GM19395 (cell line): ENCODE measurements around the gene BBS5.
"Not testable (repeated sequence)": the region's sequence is repeated elsewhere in the genome, so short reads cannot be mapped to it uniquely, and the experiment has no call there.

Experiments
- ATAC-seq: cut with Tn5 transposase; IDR thresholded peaks from one replicate; pipeline ENCODE4 v1.9.1; 2021; ENCODE audit warnings: mild to moderate bottlenecking, moderate library complexity; ENCODE audit not compliant: unreplicated experiment

BBS5 gene

DNA sequence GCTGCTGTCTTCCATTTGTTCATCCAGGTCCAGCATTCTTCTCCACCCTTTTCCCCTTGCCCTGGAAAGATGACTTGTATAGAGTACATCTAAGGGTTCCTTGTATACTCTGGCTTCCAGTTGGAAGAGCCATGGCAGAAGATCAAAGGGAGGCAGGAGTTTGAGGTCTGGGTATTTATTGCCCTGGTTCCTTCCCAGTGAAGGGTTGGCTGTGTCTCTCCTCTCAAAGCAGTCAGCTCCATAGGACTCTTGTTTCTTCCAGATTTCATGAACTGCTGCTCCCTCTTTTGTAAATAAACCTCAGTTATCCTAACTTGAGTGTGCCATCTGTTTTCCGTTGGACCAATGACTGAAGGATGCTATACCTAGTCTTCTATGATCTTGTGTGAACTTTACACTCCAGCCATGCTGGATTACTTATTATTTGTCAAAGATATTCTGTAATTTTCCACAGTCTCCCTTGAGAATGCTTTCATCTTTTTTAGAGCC, 6.4 kb downstream of the BBS5 start:
- ATAC-seq: no peak

DNA sequence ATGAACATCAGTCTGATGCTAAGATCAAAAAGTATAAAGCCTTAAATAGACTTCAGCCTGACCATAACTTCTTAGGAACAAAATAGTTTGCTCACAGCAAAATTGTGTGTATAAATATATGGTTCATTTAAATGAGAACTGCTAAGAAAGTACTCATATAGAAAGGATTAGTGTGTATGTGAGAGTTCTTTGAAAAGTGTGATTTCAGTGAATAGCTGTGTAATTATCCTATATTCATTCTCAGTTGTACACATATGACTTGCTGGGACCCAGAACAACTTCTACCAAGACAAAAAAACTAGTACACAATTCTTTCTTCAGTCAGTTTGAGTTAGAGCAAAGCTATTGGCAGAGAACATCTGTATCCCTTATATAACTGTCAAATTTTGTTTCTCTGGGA, 7.2 kb downstream of the BBS5 start:
- ATAC-seq: no peak

DNA sequence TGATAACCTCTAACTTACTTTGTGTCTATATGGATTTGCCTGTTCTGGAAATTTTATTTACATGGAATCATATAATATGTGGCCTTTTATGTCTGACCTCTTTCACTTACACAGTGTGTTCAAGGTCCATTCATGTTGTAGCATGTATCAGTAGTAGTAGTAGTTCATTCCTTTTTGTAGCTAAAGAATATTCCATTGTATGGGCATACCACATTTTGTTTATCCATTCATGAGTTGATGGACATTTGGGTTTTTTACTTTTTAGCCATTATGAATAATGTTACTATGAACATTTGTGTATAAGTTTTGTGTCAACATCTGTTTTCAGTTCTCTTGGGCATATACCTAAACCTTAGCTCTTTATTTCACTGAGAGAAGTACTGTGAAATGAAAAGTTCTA, 11.5 kb downstream of the BBS5 start:
- no peak for ATAC-seq

DNA sequence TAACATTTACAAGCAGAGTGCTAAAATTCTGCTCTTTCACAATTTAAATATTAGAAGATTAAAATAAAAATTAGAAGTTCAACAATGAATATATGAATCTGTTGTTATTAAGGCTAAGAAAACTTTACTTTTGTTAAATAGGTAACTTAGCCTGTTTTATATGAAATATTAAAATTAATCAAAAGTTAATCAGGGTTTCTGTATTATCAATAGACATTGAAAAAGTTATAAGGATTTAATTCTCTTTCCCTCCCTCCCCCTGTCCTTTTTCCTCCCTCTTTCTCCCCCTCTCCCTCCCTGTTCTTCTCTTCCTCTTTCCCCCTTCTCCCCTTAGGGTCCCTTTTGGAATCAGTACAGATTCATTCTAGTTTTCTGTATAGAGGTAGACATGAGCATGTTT, 12.1 kb downstream of the BBS5 start:
- ATAC-seq: no peak

DNA sequence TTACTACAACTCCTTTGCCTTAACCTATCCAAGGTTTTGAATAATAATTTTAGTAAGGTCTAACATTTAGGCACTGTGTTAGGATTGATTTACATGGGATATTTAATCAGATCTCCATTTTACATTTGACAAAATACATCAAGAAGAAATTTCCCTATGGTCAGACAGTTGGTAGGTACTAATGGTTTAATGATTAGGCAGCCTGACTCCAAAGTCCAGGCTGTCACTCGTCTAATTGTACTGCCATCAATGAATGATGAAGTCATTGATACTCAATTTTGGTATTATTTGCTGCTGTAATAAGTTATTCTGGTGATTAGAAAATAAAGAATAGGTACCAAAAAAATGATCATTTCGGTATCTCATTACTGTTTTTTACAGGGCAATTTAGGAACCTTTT, 14.1 kb downstream of the BBS5 start:
- no peak for ATAC-seq

DNA sequence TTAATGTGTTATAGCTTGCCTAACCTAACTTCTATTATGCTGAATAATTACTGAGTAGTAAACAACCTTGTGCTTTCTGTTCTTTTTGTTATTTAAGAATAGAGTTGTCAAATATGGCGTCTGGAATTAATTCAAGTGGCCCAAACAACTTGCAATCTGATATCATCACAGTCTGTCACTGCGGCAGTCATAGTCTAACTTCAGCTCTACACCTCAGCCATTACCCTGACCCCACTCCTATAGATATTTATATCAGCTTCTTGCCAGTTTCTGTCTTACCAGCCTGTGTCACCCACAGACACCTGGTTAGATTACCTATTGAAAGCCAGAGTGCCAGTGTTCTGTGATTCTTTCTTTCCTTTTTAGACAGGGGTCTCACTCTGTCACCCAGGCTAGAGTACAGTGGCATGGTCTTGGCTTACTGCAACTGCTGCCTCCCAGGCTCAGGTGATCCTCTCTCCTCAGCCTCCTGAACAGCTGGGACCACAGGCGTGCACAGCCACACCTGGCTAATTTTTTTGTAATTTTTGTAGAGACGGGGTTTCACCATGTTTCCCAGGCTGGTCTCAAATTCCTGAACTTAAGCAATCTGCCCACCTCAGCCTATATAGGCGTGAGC, 16.1 kb downstream of the BBS5 start:
- no peak for ATAC-seq

DNA sequence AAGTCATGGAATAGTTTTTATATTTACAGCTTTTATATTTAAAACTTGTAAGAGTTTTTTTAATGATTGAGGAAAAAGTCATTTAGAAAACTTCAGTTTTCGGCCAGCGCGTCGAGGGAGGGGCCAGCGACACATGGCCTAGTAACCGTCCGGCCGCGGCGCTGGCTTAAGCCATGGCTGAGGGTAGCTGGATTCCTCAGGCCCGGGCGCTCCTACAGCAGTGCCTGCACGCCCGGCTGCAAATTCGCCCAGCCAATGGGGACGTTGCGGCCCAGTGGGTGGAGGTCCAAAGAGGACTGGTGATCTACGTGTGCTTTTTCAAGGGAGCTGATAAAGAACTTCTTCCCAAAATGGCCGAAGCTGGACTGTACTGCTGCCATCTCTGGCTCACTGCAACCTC, 25.4 kb downstream of the BBS5 start:
- ATAC-seq: no peak

DNA sequence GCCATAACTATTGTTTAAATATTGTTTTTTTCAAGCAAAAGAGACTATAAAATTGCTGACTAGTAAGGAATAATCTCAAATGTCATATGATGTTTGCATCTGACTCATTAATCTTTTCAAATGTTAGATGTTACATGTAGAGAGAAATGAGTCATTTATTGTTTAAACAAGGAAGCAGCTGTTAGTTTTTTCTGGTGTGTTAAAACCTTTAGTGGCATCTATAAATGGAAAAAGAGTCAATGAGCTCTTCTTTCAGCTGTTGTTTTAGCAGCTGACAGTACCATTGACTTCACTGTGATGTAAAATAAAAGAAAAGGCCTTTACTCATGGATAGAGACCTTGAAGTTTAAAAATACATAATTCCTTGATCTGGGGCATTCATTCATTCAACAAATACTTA, 28.4 kb downstream of the BBS5 start:
- no peak for ATAC-seq

DNA sequence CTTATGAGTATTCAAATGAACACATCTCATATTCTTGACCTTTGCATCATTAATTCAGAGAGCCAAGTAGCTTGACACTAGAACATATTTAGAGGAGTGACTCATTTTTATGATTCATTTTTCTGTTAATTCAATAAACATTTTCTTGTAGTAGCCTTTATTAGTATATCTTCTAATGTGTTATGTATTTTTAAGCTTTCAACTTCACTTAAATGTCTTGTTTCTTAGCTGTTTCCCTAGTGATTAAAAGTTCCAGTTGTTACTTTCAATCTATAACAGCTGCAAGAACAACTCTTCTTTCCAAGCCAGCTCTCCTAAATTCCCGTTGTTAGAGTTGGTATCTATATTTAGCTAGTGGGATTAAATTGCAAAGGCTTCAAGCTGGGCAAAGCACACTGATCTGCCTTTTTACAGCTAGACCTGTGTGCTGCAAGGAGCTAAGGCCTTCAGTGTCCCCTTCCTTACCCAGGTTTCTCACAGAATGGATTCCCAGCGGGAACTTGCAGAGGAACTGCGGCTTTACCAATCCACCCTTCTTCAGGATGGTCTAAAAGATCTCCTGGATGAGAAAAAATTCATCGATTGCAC, 30.1 kb downstream of the BBS5 start, which contains the start of gene KLHL41:
Gene KLHL41, plus strand, starts transcription at position 405 of the 588 bp plus-strand sequence. Its CDS starts 77 bp downstream, at position 482.
- ATAC-seq: no peak

DNA sequence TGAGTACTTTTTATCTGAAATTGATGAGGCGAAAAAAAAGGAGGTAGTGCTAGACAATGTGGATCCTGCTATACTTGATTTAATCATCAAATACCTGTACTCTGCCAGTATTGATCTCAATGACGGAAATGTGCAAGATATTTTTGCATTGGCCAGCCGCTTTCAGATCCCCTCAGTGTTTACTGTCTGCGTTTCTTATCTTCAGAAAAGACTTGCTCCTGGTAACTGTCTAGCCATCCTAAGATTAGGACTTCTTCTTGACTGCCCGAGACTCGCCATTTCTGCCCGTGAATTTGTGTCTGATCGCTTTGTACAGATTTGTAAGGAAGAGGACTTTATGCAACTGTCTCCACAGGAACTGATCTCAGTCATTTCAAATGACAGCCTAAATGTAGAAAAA, 30.7 kb downstream of the BBS5 start:
- no peak for ATAC-seq

DNA sequence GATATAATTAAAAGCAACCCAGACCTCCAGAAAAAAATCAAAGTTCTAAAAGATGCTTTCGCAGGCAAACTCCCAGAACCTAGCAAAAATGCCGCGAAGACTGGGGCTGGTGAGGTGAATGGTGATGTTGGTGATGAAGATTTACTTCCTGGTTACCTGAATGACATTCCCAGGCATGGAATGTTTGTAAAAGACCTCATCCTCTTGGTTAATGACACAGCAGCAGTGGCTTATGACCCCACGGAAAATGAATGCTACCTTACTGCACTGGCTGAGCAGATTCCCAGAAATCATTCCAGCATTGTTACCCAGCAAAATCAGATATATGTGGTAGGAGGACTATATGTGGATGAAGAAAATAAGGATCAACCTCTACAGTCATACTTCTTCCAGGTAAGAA, 31.2 kb downstream of the BBS5 start:
- no peak for ATAC-seq

DNA sequence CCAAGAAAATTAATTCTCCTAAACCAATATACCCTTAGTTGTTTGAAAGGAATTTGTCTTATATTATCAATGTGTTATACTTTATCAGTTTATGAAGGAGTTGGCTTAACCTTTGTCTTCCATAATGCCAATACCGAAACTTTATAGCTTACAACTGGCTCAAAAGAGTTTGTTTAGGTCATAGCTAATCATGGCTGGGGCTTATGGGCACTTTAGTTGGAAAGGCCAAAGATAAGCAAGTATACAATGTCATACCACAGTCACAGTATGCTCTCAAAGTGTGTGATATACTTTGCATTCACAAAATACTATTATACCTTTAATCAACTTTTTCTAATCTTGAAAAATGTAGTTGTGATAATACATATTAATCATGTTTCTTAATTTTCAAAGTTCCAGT, 32.5 kb downstream of the BBS5 start:
- no peak for ATAC-seq

DNA sequence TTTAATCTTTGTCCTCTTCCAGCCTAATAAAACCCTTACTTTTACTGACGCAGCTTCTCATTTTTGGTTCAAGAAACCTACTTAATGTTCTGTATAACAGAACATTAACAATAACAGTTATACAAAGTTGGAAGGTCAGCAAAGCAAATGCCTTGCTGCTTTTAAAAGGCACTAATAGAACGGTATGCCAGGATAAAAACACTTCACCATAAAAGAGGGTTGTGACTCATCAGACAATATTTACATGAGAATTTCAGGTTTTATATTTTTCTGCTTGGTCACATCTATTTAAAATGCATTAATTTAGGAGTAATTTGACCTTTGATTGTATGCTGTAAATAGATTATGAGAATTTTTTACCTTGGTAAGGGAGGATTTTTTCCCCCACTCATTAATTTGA, 33.2 kb downstream of the BBS5 start:
- no peak for ATAC-seq

DNA sequence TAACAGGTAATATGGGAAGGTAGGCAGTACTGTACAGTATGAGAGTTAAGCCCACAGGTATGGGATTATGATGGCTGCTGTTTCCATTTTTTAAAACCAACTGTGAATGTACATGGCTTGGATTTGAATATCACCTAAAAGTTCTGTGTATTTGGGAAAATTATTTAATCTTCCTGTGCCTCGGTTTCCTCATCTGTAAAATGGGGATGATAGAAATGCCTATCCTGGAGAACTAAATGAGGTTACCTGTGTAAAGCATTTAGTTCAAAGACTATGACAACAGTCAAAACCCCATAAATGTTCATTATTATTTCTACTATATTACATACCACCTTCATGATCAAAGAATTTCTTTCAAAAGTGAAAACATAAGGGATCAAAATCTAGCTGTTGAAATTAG, 33.8 kb downstream of the BBS5 start:
- no peak for ATAC-seq

DNA sequence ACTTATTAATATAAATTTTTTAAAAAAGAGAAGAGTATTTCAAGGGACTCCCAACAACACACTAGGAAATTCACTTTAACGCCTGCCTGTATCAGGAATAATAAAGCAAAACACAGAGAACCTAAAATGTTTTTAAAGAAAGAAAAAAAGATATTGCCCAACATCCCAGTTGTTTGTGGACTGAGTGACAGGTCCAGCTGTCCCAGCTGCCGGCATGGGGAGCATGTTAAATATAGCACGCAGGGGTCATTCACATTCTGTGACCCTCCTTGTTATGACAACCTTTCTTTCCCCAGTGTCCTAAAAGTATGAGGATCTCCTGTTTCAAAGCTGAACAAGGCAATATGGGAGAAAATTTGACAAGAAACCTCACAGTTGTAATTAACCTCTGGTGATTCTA, 34.6 kb downstream of the BBS5 start:
- no peak for ATAC-seq

DNA sequence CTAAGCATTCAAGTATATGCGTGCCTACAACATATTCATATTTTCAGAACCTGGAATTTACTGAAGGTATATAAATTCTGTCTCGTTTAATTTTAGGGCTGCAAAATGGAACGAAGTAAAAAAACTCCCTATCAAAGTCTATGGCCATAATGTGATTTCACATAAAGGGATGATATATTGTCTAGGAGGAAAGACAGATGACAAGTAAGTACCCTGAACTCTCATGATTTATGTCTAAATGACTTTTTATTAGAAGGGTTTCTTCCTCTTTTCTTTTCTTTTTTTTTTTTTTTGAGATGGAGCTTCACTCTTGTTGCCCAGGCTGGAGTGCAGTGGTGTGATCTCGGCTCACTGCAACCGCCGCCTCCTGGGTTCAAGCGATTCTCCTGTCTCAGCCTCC, 35.5 kb downstream of the BBS5 start:
- ATAC-seq: not testable (repeated sequence)

DNA sequence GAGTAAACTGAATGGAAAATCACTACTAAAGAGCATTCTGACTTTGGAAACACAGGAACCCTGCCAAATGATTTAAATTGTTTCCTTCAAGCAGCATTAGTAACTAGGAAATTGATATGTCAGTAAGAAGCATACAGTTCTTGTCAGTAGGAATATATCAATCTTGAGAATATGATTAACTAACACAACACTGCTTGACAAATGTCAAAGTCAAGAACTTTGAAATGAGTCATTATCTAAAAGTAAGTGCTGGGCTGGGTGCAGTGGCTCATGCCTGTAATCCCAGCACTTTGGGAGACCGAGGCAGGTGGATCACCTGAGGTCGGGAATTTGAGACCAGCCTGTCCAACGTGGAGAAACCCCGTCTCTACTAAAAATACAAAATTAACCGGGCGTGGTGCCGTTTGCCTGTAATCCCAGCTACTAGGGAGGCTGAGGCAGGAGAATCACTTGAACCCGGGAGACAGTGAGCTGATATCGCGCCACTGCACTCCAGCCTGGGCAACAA, 37.2 kb downstream of the BBS5 start:
- not testable (repeated sequence) for ATAC-seq

DNA sequence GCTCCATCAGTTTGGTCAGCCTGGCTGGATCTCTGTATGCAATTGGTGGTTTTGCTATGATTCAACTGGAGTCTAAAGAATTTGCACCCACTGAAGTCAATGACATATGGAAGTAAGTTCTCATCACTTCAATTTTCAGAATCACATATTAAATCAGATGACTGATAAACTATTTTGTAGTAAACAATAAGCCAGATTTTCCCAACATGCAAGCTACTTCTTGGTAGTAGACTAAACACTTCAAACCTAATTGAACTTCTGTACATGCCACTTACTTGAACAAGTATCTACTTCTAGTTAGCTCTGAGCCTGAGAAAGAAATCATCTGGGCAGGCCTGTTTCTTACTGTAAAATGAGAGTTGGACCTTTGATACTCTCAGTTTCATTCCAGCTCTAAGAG, 41.6 kb downstream of the BBS5 start:
- ATAC-seq: no peak

DNA sequence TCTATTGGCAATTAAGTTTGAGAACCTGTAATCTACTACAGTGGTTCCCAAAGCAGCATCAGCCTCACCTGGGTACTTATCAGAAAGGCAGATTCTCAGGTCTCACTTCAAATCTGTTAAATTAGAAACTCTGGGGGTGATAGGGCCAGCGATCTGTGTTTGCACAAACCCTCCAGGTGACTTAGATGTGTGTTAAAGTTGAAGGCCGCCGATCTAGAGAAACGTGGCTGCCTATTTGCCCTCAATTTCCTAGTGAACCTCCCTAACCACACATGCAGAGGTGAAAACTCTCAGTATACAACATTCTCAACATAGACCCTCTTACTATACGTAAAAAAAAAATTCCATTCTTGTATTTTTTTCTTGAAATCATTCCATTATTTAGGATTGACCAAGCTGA, 44.4 kb downstream of the BBS5 start:
- no peak for ATAC-seq

DNA sequence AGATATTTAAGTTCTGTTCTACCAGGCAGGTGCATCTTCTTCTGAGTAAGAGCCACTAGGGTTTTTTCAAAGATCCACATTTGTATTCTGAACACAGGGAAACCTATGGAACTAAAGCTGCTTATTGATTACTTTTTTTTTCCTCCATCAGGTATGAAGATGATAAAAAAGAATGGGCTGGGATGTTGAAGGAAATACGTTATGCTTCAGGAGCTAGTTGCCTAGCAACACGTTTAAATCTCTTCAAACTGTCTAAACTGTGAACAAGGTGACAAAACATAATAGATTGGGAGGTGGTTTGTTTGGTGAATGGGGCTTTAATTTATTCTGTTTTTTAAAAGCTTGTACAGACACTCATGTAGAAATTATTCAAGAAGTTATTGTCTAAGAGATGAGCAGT, 46.1 kb downstream of the BBS5 start:
- ATAC-seq: no peak

DNA sequence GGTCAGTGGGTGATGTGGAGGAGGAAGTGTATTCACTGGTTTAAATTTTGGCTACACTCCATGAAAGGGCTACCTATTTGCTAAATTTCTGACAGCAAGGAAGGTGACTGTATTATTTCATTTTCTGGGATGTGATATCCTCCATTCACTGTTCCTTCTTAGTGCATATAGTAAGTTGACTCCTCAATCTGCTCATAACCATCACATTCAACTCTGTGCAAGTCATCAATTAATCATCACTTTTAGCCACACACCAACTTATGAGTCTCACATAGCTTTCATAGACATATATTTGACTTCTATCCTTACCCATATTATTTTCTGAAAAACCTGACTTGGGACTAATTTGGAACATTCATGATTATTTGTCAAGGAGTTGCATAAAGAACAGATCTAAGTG, 47.2 kb downstream of the BBS5 start:
- ATAC-seq: no peak

DNA sequence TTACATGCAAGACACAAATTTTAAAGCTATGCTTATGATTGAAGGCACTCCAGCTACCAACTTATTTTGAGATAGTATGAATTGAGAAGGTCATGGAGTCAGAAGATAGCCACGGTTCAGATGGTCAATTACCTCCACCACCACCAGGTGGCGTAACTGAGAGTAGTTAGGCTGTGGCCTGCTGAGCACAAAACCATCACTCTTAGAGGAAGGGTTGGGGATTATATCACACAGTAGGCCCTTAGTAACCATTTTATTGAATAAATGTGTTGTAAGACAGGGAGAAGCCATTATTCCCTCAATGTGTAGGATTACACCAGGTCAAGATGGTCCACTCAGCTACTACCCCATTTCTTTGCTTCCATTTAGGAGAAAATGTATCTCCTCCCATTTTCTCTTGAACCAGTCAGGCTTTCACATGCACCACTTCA, 49.0 kb downstream of the BBS5 start:
- ATAC-seq: peak; percentile 91

DNA sequence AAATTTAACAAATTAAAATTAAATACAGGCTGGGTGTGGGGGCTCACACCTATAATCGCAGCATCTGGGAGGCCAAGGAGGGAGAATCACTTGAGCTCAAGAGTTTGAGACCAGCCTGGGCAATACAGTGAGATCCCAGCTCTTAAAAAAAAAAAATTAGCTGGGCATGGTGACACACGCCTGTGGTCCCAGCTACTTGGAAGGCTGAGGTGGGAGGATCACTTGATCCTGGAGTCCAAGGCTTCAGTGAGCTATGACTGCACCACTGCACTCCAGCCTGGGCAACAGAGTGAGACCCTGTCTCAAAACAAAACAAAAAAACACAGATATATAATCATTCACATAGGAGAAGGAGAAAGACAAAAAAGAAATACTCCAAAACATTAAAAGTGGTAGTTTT, 60.2 kb downstream of the BBS5 start:
- not testable (repeated sequence) for ATAC-seq
